ENCODE data around the gene NOSIP. TPM values are rescaled to one million over a fixed set of nuclear protein-coding genes. Genes with fewer than 3 reads are reported as not detected.

The NOSIP gene
- total RNA-seq, 2 donors from 2014 or later: 101 to 103 TPM

- no peak for ATAC-seq (replicated peaks)
- Mint-ChIP-seq H3K9me3 (no peaks in the 10 kb centered on the region), H3K4me3 (no peak overlapping the region), H3K36me3 (ENCODE audit: low read depth) (peaks cover 53% of the 10 kb centered on the region), H3K27ac (no peak overlapping the region), H3K4me1 (peaks cover 5% of the 10 kb centered on the region), H3K27me3 (no peaks in the 10 kb centered on the region)
Measured at GRCh38 chr19:49601482-49602038, 21.2 kb upstream of the NOSIP start.

GRCh38 chr19:49599378-49600295 lies 19.3 kb upstream of the NOSIP start:
- Mint-ChIP-seq H3K4me3 (no peak overlapping the region), H3K27ac (peak overlapping the region; percentile 84), H3K9me3 (no peaks in the 10 kb centered on the region), H3K36me3 (ENCODE audit: low read depth) (peaks cover 51% of the 10 kb centered on the region), H3K4me1 (peaks cover 5% of the 10 kb centered on the region), H3K27me3 (no peaks in the 10 kb centered on the region)
- no peak for ATAC-seq (replicated peaks)

GRCh38 chr19:49597703-49597974 lies 17.3 kb upstream of the NOSIP start:
- ATAC-seq (replicated peaks): no peak
- Mint-ChIP-seq H3K36me3 (ENCODE audit: low read depth) (peaks cover 57% of the 10 kb centered on the region), H3K4me1 (peaks cover 19% of the 10 kb centered on the region), H3K27me3 (no peaks in the 10 kb centered on the region), H3K9me3 (no peaks in the 10 kb centered on the region), H3K27ac (no peak overlapping the region), H3K4me3 (no peak overlapping the region)

- no peaks in the 10 kb centered on the region for H3K27me3 Mint-ChIP-seq
- peaks cover 56% of the 10 kb centered on the region for H3K36me3 Mint-ChIP-seq (ENCODE audit: low read depth)
- peaks cover 22% of the 10 kb centered on the region for H3K4me1 Mint-ChIP-seq
- H3K4me3 Mint-ChIP-seq: no peak overlapping the region
- no peak for ATAC-seq (replicated peaks)
- no peak overlapping the region for H3K27ac Mint-ChIP-seq
- H3K9me3 Mint-ChIP-seq: no peaks in the 10 kb centered on the region
Measured at GRCh38 chr19:49596954-49597702, 16.8 kb upstream of the NOSIP start.

- H3K4me1 Mint-ChIP-seq: peaks cover 22% of the 10 kb centered on the region
- ATAC-seq (replicated peaks): no peak
- no peak overlapping the region for H3K4me3 Mint-ChIP-seq
- no peak overlapping the region for H3K27ac Mint-ChIP-seq
- H3K9me3 Mint-ChIP-seq: no peaks in the 10 kb centered on the region
- peaks cover 50% of the 10 kb centered on the region for H3K36me3 Mint-ChIP-seq (ENCODE audit: low read depth)
- H3K27me3 Mint-ChIP-seq: no peaks in the 10 kb centered on the region
Measured at GRCh38 chr19:49596407-49596806, 16.1 kb upstream of the NOSIP start.

- Mint-ChIP-seq H3K36me3 (ENCODE audit: low read depth) (peaks cover 45% of the 10 kb centered on the region), H3K9me3 (no peaks in the 10 kb centered on the region), H3K27me3 (no peaks in the 10 kb centered on the region), H3K4me3 (no peak overlapping the region), H3K4me1 (peaks cover 22% of the 10 kb centered on the region), H3K27ac (no peak overlapping the region)
- ATAC-seq (replicated peaks): no peak
Measured at GRCh38 chr19:49595819-49596404, 15.6 kb upstream of the NOSIP start.

- no peaks in the 10 kb centered on the region for H3K27me3 Mint-ChIP-seq
- H3K4me1 Mint-ChIP-seq: peaks cover 22% of the 10 kb centered on the region
- peaks cover 38% of the 10 kb centered on the region for H3K36me3 Mint-ChIP-seq (ENCODE audit: low read depth)
- no peak overlapping the region for H3K4me3 Mint-ChIP-seq
- H3K9me3 Mint-ChIP-seq: no peaks in the 10 kb centered on the region
- no peak for ATAC-seq (replicated peaks)
- H3K27ac Mint-ChIP-seq: no peak overlapping the region
Measured at GRCh38 chr19:49594993-49595818, 14.8 kb upstream of the NOSIP start.

- Mint-ChIP-seq H3K27me3 (no peaks in the 10 kb centered on the region), H3K9me3 (no peaks in the 10 kb centered on the region), H3K36me3 (ENCODE audit: low read depth) (peaks cover 32% of the 10 kb centered on the region), H3K4me1 (peaks cover 24% of the 10 kb centered on the region), H3K4me3 (peak overlapping the region; percentile 94), H3K27ac (peak overlapping the region; percentile 75)
- no peak for ATAC-seq (replicated peaks)
Measured at GRCh38 chr19:49594157-49594992, 14.0 kb upstream of the NOSIP start.

GRCh38 chr19:49593233-49594113 lies 13.1 kb upstream of the NOSIP start:
- H3K4me3 Mint-ChIP-seq: peak overlapping the region; percentile 94

GRCh38 chr19:49592486-49593232 lies 12.3 kb upstream of the NOSIP start:
- peak overlapping the region; percentile 94 for H3K4me3 Mint-ChIP-seq
- H3K27ac Mint-ChIP-seq: peak overlapping the region; percentile 75
- H3K27me3 Mint-ChIP-seq: no peaks in the 10 kb centered on the region
- H3K4me1 Mint-ChIP-seq: peaks cover 31% of the 10 kb centered on the region
- H3K9me3 Mint-ChIP-seq: no peaks in the 10 kb centered on the region
- no peak for ATAC-seq (replicated peaks)
- peaks cover 27% of the 10 kb centered on the region for H3K36me3 Mint-ChIP-seq (ENCODE audit: low read depth)

More at GRCh38 chr19:49593233-49594113, 13.1 kb upstream of the NOSIP start:
- peak overlapping the region; percentile 75 for H3K27ac Mint-ChIP-seq
- peak; percentile 75 for ATAC-seq (replicated peaks)
- H3K4me1 Mint-ChIP-seq: peaks cover 31% of the 10 kb centered on the region
- H3K9me3 Mint-ChIP-seq: no peaks in the 10 kb centered on the region
- no peaks in the 10 kb centered on the region for H3K27me3 Mint-ChIP-seq
- peaks cover 27% of the 10 kb centered on the region for H3K36me3 Mint-ChIP-seq (ENCODE audit: low read depth)

- Mint-ChIP-seq H3K4me3 (peak overlapping the region; percentile 94), H3K27ac (peak overlapping the region; percentile 75), H3K9me3 (no peaks in the 10 kb centered on the region), H3K4me1 (peaks cover 31% of the 10 kb centered on the region), H3K36me3 (ENCODE audit: low read depth) (peaks cover 27% of the 10 kb centered on the region), H3K27me3 (no peaks in the 10 kb centered on the region)
- no peak for ATAC-seq (replicated peaks)
Measured at GRCh38 chr19:49591731-49592485, 11.6 kb upstream of the NOSIP start.

All from activated T-helper 17 cell treated with anti-CD3 and anti-CD28 coated beads, Interleukin-2, amount 50 U/mL, for 72 hours (primary cell).